Activated naive CD4-positive, alpha-beta T cell (primary cell): ENCODE data around the gene FBXO11.
"Not testable (repeated sequence)": the region's sequence is repeated elsewhere in the genome, so short reads cannot be mapped to it uniquely, and the experiment has no call there.

Experiments used
- DNase-seq, 4 experiments: peaks; one replicate each; lab custom pipeline; 2025; lab: John Stamatoyannopoulos, UW

Gene FBXO11

GRCh38 chr2:47897883-47898731 is 8.2 kb downstream of the FBXO11 start:
- no peak for DNase-seq

- not testable (repeated sequence) for DNase-seq
Measured at GRCh38 chr2:47897191-47897882, 9.0 kb downstream of the FBXO11 start.

- no peak for DNase-seq
Measured at GRCh38 chr2:47896450-47896968, 9.8 kb downstream of the FBXO11 start.

- no peak for DNase-seq
Measured at GRCh38 chr2:47893771-47894170, 12.5 kb downstream of the FBXO11 start.

GRCh38 chr2:47892338-47892730 is 14.0 kb downstream of the FBXO11 start:
- DNase-seq = no peak

GRCh38 chr2:47891369-47892337 is 14.6 kb downstream of the FBXO11 start:
- no peak for DNase-seq

- DNase-seq = no peak
Measured at GRCh38 chr2:47890711-47891368, 15.5 kb downstream of the FBXO11 start.

GRCh38 chr2:47888581-47889280 is 17.6 kb downstream of the FBXO11 start:
- DNase-seq = no peak

GRCh38 chr2:47876912-47877311 is 29.4 kb downstream of the FBXO11 start:
- DNase-seq = no peak

- DNase-seq = no peak
Measured at GRCh38 chr2:47872941-47873340, 33.4 kb downstream of the FBXO11 start.

- DNase-seq = no peak
Measured at GRCh38 chr2:47870641-47871540, 35.4 kb downstream of the FBXO11 start.

- no peak for DNase-seq
Measured at GRCh38 chr2:47869859-47870595, 36.3 kb downstream of the FBXO11 start.

GRCh38 chr2:47868611-47869352 is 37.5 kb downstream of the FBXO11 start:
- no peak for DNase-seq

GRCh38 chr2:47867205-47867604 is 39.1 kb downstream of the FBXO11 start:
- no peak for DNase-seq

GRCh38 chr2:47864566-47864965 is 41.7 kb downstream of the FBXO11 start:
- DNase-seq = no peak

- DNase-seq = no peak
Measured at GRCh38 chr2:47862949-47863348, 43.3 kb downstream of the FBXO11 start.

GRCh38 chr2:47853067-47853777 is 53.1 kb downstream of the FBXO11 start:
- not testable (repeated sequence) for DNase-seq

- no peak for DNase-seq
Measured at GRCh38 chr2:47850198-47850597, 56.1 kb downstream of the FBXO11 start.
